GM12891 (cell line): ENCODE data around the gene TPR.

Experiments used
- POLR2A ChIP-seq: IDR thresholded peaks from 2 replicates; pipeline ENCODE4 v1.6.1; 2011; ENCODE audit warnings: low read depth, low read length, control low read depth
- POLR2AphosphoS5 ChIP-seq: IDR thresholded peaks from 2 replicates; pipeline ENCODE4 v1.6.1; 2011; ENCODE audit warnings: low read depth, low read length, control low read depth
- TAF1 ChIP-seq: IDR thresholded peaks from 2 replicates; pipeline ENCODE4 v1.6.1; 2011; ENCODE audit warnings: low read depth, low read length, control low read depth

DNA sequence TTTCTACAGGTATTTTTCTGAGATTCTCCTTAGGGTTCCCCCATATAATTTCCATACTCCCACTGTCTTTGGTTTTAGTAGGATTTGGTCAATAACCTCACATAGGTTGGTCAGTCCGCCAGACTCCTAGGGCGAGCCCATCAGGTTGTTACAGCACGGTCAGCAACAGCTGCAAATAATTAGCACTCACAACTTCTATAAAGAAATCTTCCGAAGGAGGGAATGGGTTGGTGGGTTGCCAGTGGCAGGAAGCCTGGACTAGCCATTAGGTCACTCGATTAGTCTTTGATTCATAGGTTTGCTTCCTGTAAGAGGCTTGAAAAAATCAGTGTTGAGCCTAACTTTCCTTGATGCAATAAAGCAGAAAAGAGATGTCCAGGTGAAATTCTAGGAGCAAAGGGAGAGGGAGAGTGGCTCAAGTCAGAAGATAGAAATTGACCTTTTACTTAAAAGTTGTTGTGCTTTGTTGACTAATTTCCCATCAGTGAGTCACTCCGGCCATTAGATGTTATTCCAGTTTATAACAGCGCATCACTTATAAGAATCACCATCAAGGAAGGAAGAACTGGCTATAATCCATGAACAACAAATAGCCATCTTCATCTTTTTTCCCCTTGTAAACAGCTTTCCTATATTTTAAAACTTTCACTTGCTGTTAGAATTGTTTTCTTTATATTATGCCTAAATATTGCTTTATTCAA lies 88.3 kb downstream of the TPR start:
- TF ChIP-seq POLR2A (no peak), POLR2AphosphoS5 (no peak), TAF1 (no peak)
